Activated T-cell treated with anti-CD3 and anti-CD28 coated beads, Interleukin-2, amount 50 U/mL, for 1 hour (primary cell): ENCODE data around the gene TPP2.

Experiments
- DNase-seq: peaks from one replicate; pipeline ENCODE4 v3.0.0-alpha.2; 2020

Gene TPP2

DNA sequence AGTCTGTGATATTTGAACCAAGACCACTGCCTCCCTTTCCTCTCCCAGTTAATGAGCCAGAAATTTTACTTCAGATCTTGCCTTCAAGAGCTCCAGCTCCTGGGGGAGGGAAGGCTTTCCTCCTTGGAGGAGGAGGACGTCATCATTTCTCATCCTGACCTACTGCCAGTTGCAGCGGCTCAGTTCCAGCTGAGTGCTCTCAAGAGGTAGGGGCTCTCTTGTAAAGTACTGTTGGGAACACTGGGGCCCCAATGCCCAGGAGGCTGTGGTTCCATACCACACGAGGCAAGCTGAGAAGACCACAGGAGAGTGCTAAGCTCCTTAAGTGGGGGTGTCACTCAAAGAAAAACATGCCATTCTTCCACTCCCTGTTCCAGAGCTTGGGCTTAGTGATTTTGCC lies 61.9 kb downstream of the TPP2 start:
- no peak for DNase-seq

DNA sequence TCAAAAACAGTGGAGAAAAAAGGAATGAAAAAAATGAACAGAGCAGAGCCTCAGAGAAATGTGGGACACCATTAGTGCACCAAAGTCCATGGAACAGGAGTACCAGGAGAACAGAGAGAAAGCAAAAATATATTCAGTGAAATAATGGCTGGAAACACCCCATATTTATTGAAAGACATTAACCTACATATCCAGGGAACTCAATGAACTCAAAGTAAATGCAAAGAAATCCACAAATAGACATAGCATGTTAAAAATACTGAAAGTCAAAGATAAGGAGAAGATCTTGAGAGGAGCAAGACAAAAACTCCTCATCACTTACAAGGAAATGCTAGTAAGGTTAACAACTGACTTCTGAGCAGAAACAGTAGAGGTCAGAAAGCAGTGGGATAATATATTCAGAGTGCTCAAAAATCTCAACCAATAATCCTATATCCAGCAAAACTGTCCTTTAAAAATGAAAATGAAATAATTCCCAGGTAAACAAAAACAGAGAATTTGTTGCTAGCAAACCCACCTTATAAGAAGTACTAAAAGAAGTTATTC lies 62.5 kb downstream of the TPP2 start:
- DNase-seq = no peak

DNA sequence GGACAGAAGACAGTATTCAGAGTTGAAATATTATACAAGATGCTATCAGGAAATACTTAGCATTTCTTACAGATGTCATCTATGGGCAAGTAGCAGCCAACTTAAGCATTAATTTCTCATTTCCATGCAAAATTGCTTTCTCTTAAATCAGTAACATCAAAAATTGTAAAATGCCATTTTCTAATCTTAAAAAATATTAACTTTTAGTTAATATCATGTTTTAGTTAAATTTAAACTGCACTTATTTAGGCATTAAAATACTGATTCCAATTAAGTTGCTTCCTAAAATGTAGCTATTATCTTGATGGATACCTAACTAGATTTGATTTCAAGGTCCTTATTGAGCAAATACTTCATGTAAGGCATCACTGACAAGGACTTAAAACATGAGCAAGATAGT lies 70.2 kb downstream of the TPP2 start:
- DNase-seq = no peak

DNA sequence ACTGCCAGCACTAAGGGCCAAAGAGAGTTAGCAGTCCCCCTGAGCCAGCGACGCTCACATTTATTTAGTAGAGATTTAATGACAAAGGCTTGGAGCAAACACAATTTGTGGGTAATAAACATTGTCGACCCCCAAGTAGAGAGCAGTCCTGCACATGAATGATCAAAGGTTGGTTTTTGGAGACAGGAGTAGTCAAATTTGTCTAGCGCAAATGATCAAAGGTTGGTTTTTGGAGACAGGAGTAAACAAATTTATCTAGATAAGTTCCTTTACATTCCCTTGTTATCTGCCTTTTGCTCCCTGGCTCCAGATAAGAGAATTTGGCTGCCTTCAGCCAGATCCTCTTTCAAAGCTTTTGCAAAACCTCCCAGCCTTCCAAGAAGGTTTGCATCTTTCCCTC lies 71.1 kb downstream of the TPP2 start:
- DNase-seq = no peak

DNA sequence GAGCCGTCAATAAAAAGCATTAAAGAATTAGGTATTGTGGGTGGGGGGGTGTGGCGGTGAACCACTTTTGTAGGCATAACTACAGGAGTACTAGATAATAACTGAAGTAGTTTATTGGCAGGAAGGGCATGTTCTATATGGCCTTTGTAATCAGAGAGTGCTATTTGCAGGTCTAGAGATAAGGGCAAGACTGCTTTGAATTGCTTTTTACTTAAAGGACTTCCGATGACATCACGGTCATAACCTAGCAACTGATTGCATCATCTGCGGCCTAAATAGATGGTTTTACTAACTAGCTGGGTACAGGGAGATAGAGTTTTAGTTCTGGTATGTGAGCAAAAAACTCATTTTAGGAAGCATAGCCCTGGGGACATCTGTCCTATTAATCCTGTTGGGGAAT lies 73.3 kb downstream of the TPP2 start:
- no peak for DNase-seq

DNA sequence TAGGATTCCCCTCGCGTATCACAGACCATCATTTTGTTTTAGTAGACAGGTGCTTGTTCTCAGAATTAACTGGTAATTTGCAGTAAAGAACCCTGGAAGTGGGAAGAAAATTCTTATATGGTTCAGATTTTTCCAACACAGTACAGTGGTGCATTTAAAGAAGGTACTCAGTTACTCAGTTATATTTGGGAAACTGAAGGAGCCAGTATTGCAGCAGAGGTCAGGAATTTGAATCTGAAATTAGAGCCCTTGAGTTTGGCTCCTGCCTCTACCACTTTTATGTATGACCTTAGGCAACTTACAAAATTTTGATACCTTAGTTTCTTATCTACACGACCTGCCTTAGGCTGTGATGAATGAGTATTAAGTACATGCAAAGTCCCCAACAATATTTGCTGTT lies 78.3 kb downstream of the TPP2 start:
- DNase-seq = no peak

DNA sequence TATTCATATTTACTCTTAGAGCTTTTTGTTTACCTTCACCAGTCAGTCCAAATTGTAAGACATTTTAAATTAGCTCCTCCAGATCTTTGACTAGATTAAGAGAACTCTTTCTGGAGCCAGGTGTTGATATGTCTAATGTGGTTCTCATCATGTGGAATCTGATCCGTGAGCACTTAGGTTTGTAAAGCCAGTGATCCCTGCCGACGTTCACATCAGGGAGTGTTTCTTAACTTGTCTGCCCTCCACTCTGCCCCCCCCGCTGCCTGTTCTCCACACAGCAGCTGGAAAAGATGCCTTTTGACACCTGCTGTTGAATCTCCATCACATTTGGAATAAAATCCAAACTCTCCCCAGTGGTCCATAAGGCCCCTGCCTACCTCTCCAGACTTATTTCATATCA lies 80.3 kb downstream of the TPP2 start:
- no peak for DNase-seq

DNA sequence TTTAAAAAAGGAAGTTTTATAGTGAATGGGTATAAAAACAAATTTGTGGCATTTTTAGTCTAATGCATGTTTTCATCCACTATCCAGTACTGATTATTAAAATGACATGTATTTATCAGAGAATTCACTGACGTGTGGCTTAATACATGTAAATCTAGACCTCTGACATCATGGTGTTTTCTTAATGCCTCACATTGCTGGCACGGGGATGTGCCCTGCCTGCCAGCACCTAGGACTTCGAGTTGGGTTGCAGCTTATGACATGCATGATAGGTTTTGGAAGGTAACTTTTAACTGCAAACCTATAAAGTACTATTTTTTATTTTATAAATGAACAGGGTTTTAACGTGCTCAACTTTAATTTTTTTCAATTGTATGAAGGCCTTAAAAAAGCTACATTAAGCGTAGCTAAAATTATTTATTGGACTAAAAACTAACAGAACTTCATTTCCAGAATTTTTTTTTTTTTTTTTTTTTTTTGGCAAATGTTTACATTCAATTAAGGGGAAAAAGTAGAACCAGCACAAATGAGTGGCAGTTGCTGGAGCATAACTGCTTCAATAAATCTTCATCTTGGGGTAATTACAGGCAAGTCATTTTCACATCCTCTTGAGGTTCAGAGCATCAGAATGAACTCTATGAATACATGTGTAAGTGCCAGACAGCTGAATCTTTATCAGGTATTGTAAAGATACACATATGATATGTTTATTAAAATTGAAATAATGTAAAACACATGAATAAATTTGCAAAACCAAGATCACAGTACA lies 81.7 kb downstream of the TPP2 start:
- no peak for DNase-seq

DNA sequence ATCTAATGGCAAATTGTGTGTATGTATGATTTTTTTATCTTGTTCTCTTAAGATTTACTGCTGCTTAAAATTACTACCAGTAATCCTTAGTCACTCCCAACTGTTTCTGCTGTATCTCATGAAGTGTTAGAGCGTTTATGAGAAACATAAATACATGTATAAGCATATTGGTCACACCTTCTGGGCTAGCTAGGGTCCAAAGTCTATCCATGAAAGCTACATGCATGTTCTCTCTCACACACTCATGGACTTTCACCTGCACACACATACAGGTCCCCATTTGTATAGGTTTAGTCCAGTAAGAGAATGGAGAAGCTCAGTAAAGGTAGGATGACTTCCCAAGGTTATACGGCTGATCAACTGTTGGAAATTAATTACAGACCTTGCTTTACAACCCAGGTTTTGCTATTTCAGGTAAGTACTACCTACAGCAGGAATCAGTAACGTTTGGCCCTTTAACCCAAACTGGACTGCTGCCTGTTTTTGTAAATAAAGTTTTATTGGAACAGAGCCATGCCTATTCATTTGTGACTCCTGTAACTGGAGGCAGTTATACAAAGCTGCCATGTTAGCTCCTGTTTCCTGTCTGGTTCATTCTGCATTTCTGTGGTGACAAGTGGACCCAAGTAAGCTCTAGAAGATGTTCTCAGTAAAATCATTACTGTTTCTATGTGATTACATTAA lies 82.8 kb downstream of the TPP2 start:
- no peak for DNase-seq

DNA sequence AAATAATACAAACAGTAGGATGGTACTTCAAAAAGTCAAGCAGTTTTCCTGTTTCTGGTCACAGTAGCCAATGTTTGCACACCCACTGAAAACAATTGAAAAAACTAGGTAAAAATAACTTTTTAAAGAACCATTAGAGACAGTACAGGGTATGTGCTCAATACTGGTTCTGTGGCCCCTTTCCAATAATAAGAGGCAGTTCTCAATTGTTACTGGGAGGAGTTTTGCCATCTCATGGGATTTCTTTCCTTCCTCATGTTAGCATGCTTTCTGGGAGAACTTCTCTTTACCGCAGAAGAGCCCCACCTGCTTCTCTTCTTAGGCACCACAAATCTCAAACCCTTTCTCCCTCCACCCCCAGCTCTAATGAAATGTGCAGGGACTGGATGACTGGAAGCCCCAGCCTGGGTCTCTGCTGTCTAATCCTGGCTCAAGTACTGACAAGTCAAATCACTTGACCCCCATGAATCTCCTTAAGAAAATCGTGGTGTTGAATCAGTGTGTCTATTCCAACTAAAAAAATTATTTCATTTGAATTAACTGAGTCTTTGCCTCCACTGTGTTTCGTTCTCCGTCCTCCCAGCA lies 83.4 kb downstream of the TPP2 start:
- DNase-seq = no peak

DNA sequence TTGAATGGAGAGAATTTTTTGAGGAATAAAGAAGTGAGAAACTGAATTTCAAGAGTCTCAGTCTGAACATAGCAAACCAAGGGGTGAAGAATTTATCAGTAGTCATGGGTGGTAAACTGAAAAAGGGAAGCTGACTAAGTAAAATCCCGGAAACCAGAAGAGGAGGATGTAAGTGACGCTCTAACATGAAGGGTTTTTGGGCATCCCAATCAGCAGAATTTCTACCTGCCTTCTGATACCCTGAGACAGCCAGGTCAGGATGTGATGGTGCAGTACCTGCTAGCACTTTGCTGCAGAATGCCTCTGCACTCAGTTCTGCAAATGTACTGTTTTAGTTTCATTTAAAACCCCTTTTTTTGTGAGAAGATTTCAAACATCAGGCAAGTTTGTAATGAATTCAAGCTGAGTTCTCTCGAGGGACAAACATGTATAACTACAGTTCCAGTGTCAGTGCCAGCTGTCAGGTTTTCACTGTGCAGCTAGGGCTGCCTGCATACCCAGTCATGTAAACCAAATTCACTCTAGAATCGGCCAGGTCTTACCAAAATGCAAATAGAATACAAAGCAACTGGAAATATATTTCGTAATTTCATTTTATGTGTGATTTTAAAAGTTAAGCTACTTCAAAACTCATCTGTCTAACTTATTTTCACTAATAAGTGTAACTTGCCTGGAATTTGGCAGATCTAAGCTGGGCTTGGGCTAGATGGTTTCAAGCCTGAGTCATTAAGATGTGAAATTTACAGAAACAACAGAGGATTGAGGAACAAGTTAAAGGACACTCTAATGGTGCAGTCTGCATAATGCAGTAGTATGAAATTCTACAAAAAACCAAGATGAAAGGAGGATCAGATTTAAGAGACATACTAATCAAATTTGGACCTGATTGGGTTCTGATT lies 84.3 kb downstream of the TPP2 start:
- DNase-seq = no peak

DNA sequence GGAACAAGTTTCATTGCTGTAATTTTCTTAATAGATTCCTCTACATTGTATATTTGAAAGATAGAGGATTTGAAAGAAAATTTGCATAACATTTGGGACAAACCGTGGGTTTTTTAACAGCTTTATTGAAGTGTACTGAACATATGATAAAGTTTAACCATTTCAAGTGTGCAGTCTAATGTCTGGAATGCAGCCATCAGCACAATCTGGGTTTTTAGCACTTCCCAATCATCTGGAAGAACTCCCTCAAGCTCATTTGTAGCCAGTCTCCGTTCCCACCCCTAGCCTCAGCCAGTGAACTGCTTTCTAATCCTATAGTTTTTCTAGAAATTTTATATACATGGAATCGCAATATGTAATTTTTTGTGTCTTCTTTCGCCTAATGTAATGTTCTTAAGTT lies 85.4 kb downstream of the TPP2 start:
- no peak for DNase-seq

DNA sequence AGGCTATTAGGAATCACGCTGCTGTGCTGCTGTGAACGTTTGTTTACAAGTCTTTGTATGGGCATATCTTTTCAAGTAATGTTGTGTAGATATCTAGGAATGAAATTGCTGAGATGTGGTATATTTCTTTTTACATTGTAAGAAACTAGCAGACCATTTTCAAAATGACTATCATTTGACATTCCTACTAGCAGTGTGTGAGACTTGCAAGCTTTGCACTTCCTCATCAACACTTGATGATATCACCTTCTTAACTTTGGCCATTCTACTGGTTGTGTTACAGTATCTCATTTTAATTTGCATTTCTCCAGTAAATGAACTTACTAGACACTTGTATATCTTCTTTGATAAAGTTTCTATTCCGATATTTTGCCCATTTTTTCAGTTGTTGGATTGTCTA lies 85.9 kb downstream of the TPP2 start:
- DNase-seq = no peak

DNA sequence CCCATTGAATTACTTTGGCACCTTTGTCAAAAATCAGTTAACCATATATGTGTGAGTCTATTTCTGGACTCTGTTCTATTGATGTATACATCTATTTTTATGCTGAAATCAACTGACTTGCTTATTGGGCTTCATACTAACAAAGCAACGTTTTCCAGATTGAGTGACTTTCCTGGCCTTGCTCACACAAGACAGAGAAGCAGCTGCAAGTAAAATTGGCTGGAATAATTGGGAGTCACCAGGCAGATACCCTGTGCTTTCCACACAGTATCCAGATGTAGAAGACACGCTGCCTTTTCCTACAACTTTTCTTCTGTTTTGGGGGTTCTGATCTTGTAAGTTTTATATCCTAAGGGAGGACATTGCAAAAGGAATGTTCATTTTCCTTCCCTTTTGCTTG lies 86.9 kb downstream of the TPP2 start:
- no peak for DNase-seq

DNA sequence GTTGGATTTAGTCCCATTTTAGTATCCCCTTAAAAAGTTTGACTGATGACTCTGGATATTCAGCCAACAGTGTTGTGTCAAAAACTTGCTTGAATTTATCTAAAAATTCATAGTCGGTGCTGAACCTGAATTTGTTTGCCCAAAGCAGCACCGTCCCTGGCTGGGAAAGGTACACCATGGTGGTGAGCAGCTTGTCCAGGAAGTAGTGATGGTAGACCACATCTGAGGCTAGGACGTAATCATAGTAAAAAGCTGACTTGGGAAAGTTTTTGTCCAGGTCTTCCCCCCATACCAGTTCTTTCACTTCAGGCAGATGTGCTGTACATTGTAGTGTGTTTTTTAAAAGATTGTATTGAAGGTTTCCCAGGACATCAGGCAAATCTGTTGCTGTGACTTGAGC lies 89.2 kb downstream of the TPP2 start:
- no peak for DNase-seq

DNA sequence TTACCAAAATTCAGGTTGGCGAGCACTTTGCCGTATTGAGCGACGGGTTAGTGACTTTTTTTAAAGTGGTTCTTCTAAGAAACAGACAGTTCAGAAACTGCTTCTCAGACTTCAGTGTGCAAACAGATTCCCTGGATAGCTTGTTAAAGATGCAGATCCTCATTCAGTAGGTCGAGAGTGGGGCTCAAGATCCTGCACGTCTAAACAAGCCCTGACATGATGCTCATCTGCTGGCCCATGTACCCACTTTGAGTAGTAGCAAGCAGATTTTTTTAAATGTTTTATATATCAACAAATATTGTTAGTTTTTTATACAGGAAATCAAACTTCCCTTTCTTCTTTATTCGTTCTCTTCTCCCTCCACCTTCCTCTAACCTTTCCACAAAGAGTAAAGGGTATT lies 90.7 kb downstream of the TPP2 start:
- no peak for DNase-seq

DNA sequence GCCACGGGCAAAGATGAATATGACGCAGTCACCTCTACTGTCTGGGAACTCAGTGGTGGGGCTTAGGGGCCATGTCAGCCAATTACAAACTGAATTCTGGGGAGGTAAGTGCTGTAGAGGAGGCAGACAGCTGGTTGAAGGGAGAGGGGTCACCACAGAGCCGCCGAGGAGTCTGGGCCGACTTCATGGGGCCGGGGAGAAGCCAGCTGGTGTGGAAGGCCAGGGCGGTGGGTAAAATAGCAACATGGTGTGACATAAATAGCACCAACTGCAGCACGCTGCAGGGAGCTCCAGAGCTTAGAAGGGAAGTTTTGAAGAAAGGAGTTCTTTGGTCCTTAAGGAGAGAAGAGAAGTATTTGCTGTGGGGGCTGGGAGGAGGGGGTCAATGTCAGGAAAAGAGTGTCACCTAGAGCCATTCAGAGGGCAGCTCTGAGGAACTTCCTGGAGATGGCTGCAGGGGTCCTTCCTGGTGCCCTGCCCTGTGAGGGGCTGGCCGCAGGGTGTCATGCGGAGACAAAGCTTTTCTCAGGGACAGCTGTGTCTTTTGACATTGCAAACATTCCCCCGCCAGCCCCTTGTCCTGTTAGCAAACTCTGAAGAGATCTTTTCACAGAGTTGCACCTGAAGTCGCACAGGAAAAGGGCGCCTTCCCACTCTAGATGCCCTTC lies 91.7 kb downstream of the TPP2 start:
- DNase-seq = no peak

DNA sequence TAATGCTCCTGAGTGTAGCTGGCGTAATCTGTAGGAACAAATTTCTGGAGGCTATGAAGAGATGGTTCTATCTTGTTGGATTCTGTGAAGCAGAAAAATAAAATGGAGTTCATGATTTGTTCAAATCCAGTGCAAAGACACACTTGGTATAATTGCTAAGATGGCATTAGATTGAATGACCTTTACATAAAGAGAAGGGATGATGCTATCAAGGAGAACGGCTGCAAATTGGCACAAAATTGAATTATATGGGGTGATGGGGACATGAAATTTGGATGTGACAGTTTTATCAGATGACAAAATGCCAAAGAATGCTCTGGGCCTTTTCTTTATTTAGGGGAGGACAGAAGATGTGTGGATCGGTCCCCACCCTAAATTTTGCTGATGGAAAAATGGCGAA lies 94.1 kb downstream of the TPP2 start:
- DNase-seq = no peak

DNA sequence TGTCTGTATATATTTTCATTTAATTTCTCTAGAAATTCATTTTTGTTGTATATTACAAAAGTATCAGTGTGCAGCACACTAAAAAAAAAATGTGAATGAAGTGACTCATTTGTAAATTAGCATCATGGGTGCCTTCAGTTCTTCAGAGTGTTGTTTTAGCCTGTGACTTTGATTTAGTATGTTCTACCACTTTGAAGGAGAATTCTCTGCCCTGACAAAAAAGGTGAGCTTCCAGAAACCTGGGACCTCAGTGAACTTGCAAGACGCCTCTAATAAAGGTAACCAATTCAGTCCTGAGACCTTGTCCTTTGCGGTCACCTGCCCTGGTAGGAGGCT lies 95.7 kb downstream of the TPP2 start:
- no peak for DNase-seq

DNA sequence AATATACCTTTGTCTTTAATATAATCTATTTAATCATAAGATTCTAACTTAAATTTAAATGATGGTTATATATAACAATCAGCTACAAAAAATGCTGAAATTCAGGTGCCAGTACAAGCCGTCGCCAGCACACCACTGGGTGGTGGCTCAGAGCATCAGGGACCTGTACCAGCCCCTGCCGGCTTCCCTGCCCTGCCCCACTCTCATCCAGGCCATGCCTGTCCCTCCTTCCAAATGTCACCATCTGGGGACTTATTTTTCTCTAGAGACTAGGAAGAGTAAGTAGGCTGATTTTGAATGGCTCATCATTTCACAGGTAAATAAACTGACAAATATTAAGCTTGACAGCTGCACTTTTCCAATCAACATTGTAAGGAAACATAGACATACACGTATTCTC lies 96.5 kb downstream of the TPP2 start:
- no peak for DNase-seq

DNA sequence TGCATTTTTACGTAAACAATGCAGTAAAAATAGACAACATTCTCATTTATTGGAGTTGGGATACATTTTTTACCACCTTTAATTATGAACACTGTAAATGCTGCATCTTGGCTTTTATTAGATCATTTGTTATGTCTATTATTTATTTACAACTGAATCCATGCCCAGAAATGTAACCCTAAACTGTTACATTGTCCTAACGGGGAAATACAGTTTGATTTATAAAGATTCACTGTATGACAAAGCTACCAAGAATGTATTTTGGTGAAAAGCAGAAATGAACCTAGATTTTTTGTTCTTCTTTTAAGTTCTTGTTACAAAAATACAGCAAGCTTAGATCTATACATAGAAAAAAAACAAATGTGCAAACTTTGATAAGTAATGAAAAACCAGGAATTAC lies 97.0 kb downstream of the TPP2 start:
- no peak for DNase-seq

DNA sequence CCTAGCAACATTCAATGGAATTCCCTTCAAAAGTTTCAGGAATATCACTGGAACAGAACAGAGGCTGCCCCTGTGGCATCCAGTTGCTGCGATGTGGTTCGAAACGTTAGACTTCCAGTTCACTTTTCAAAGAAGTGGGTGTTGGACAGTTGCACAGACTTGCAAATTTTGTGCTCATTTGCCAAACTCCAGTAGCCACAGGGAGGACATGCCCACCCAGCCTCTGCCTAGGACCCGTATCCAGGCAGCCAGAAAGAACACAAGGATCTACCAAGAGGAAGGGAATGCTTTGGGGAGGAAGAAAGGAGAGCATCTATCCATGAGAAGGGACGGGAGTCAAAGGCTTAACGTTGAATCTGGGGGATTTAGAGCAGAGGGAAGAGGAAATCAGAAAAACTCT lies 98.2 kb downstream of the TPP2 start, which contains the start of gene METTL21C:
Gene METTL21C (minus strand): TSS at position 108 of the 400 bp plus-strand sequence. CDS start 546 bp downstream, outside the sequence.
- DNase-seq = no peak

DNA sequence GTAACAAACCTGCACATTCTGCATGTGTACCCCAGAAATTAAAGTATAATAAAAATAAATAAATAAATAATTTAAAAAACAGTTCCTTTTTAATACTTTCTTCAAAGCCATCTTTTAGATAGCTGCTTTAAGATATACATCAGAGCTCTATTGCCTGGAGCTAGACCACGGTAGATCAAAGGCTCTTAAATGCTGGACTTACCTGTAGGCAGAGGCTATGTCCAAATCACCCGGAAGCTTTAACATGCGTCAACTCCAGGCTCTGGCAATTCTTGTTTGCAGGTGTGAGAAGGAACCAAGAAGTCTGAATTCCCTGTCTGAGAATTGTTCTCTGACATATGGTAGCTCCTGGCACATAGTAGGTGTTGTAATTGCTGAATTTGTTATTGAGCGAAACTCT lies 99.7 kb downstream of the TPP2 start:
- no peak for DNase-seq
